Fibroblast of lung (primary cell): ENCODE data around the gene B3GNT9. TPM values are rescaled to one million over a fixed set of nuclear protein-coding genes. Genes with fewer than 3 reads are reported as not detected.

Experiments
- DNase-seq, 2 donors: peaks; one replicate each; pipeline versions ENCODE4 v3.0.0 to v3.0.0-alpha.2; 2010; ENCODE audit warnings: low read depth in 2 of 2
- H2AFZ ChIP-seq: 2 replicates; pipeline ENCODE4 v1.5.1; 2012; ENCODE audit warnings: low read length, control low read depth, inconsistent platforms
- H3K27ac ChIP-seq: 2 replicates; pipeline ENCODE4 v1.5.1; 2011; ENCODE audit warnings: low read length, control low read depth; ENCODE audit not compliant: insufficient read depth
- H3K27me3 ChIP-seq: 2 replicates; pipeline ENCODE4 v1.5.1; 2011; ENCODE audit warnings: mild to moderate bottlenecking, low read length; ENCODE audit not compliant: control insufficient read depth, insufficient read depth
- H3K36me3 ChIP-seq: 2 replicates; pipeline ENCODE4 v1.5.1; 2011; ENCODE audit warnings: low read length; ENCODE audit not compliant: control insufficient read depth, insufficient read depth
- H3K4me1 ChIP-seq: 2 replicates; pipeline ENCODE4 v1.5.1; 2011; ENCODE audit warnings: low read length; ENCODE audit not compliant: control insufficient read depth, insufficient read depth; ENCODE audit errors: extremely low read depth
- H3K4me2 ChIP-seq: 2 replicates; pipeline ENCODE4 v1.5.1; 2011; ENCODE audit warnings: low read length, control low read depth; ENCODE audit not compliant: insufficient read depth; ENCODE audit errors: extremely low read depth
- H3K4me3 ChIP-seq, 4 experiments: fragments of 200-600 bp in 1 of 4; sonication (generic) in 1 of 4; replicated peaks in 1 of 4; 2 replicates each; pipeline ENCODE4 v1.5.1; 2011 to 2016; ENCODE audit warnings: low read length in 4 of 4, low read depth in 3 of 4, mild to moderate bottlenecking in 3 of 4, control low read depth in 2 of 4, inconsistent platforms in 1 of 4, mixed read lengths in 1 of 4; ENCODE audit not compliant: insufficient read depth in 1 of 4; ENCODE audit errors: control extremely low read depth in 1 of 4
- H3K79me2 ChIP-seq: 2 replicates; pipeline ENCODE4 v1.5.1; 2012; ENCODE audit warnings: mild to moderate bottlenecking, low read length, inconsistent platforms; ENCODE audit not compliant: control insufficient read depth, insufficient read depth
- H3K9ac ChIP-seq: 2 replicates; pipeline ENCODE4 v1.5.1; 2011; ENCODE audit warnings: mild to moderate bottlenecking, low read length, control low read depth; ENCODE audit not compliant: insufficient read depth
- H3K9me3 ChIP-seq: 2 replicates; pipeline ENCODE4 v1.5.1; 2012; ENCODE audit warnings: low read depth, low read length; ENCODE audit not compliant: control insufficient read depth, insufficient read depth
- H4K20me1 ChIP-seq: 2 replicates; pipeline ENCODE4 v1.5.1; 2011; ENCODE audit warnings: low read length; ENCODE audit not compliant: control insufficient read depth, insufficient read depth; ENCODE audit errors: extremely low read depth
- EZH2 ChIP-seq: IDR thresholded peaks from 2 replicates; pipeline ENCODE4 v1.5.1; 2012; ENCODE audit warnings: low read length, control low read depth, mild to moderate bottlenecking; ENCODE audit errors: missing control alignments
- polyA plus RNA-seq, 2 donors: library from polyadenylated mRNA; depleted of rRNA in 1 of 2; stranded (reverse) in 1 of 2; unstranded in 1 of 2; fragments of >200 nt; gene quantifications; 2 replicates each; pipeline ENCODE4 v1.2.1, GENCODE V29; 2011 to 2012; ENCODE audit warnings: missing spikeins in 1 of 2
- total RNA-seq: library from RNA; depleted of rRNA; stranded (reverse); fragments of >200 nt; gene quantifications from 2 replicates; pipeline ENCODE4 v1.2.1, GENCODE V29; 2014
- TF ChIP-seq, protein P1 (sequence below), 2 donors: IDR thresholded peaks in 1 of 2; conservative IDR thresholded peaks in 1 of 2; 1 replicate in 1 of 2; 2 replicates in 1 of 2; pipeline ENCODE4 v1.5.1; 2011 to 2012; ENCODE audit warnings: low read length in 2 of 2, control low read depth in 1 of 2, inconsistent platforms in 1 of 2, low read depth in 1 of 2, mild to moderate bottlenecking in 1 of 2

Gene B3GNT9
- total and polyA plus RNA-seq, 2 donors (not counting 1 experiment from before 2014, with no cell fraction given) = 29.6 to 34.7 TPM

DNA sequence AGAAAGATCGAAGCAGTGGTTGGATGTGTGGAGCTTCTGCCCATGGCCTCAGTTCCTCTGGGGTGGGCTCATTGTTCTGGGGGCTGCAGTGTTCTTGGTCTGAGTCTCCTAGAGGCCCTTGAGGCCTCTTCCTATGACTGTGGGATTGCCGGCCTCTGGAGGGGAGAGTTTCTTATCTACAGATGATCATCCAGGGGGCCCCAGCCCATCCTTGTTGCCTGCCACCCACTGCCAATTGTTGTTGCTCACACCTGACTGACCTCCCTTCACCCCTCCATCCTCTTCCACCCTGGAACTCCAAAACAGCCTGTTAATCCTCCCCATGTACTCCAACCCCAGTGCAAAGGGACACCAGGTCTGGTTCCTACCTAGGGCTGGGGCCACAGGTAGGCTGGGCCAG is 5.9 kb downstream of the B3GNT9 start:
- Histone ChIP-seq H3K9me3 (no peaks in the 10 kb centered on the region), H2AFZ (no peak overlapping the region), H3K27me3 (no peaks in the 10 kb centered on the region), H3K4me2 (no peak overlapping the region), H3K4me3 (no peak overlapping the region), H3K9ac (no peak overlapping the region), H3K36me3 (peaks cover 31% of the 10 kb centered on the region), H4K20me1 (no peaks in the 10 kb centered on the region), H3K79me2 (no peaks in the 10 kb centered on the region), H3K27ac (no peak overlapping the region), H3K4me1 (no peaks in the 10 kb centered on the region)
- no peak for DNase-seq
- TF ChIP-seq, protein P1, sequence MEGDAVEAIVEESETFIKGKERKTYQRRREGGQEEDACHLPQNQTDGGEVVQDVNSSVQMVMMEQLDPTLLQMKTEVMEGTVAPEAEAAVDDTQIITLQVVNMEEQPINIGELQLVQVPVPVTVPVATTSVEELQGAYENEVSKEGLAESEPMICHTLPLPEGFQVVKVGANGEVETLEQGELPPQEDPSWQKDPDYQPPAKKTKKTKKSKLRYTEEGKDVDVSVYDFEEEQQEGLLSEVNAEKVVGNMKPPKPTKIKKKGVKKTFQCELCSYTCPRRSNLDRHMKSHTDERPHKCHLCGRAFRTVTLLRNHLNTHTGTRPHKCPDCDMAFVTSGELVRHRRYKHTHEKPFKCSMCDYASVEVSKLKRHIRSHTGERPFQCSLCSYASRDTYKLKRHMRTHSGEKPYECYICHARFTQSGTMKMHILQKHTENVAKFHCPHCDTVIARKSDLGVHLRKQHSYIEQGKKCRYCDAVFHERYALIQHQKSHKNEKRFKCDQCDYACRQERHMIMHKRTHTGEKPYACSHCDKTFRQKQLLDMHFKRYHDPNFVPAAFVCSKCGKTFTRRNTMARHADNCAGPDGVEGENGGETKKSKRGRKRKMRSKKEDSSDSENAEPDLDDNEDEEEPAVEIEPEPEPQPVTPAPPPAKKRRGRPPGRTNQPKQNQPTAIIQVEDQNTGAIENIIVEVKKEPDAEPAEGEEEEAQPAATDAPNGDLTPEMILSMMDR (conservative IDR thresholded peaks at IDR 0.05 in 1 of 2, IDR thresholded peaks at IDR 0.05 in 1 of 2; ENCODE audit: low read depth in 1 of 2, low read length in 2 of 2) = no peak
- no peak for TF ChIP-seq EZH2

- Histone ChIP-seq H3K9me3 (no peaks in the 10 kb centered on the region), H3K4me3 (no peak overlapping the region), H3K36me3 (peaks cover 26% of the 10 kb centered on the region), H3K27me3 (no peaks in the 10 kb centered on the region), H3K79me2 (no peaks in the 10 kb centered on the region), H2AFZ (no peak overlapping the region), H3K4me2 (no peak overlapping the region), H3K9ac (no peak overlapping the region), H3K4me1 (no peaks in the 10 kb centered on the region), H3K27ac (no peak overlapping the region), H4K20me1 (no peaks in the 10 kb centered on the region)
- no peak for DNase-seq
- no peak for TF ChIP-seq EZH2
- TF ChIP-seq, protein P1 (conservative IDR thresholded peaks at IDR 0.05 in 1 of 2, IDR thresholded peaks at IDR 0.05 in 1 of 2; ENCODE audit: low read depth in 1 of 2, low read length in 2 of 2) = no peak
These were observed 8.5 kb downstream of the B3GNT9 start for GRCh38 chr16:67142342-67142741.

- Histone ChIP-seq H3K36me3 (peaks cover 20% of the 10 kb centered on the region), H3K4me3 (no peak overlapping the region)
- TF ChIP-seq EZH2 = no peak
- TF ChIP-seq, protein P1 (conservative IDR thresholded peaks at IDR 0.05 in 1 of 2, IDR thresholded peaks at IDR 0.05 in 1 of 2; ENCODE audit: low read depth in 1 of 2, low read length in 2 of 2) = no peak
These were observed 9.4 kb downstream of the B3GNT9 start for GRCh38 chr16:67141391-67141790.

More at GRCh38 chr16:67141391-67141790, 9.4 kb downstream of the B3GNT9 start:
- DNase-seq = no peak
- Histone ChIP-seq H3K27me3 (no peaks in the 10 kb centered on the region), H3K9me3 (no peaks in the 10 kb centered on the region), H3K9ac (no peak overlapping the region), H3K4me1 (no peaks in the 10 kb centered on the region), H3K79me2 (no peaks in the 10 kb centered on the region), H3K4me2 (no peak overlapping the region), H4K20me1 (no peaks in the 10 kb centered on the region), H2AFZ (no peak overlapping the region), H3K27ac (no peak overlapping the region)
